UCSD-AML1 (cell line): Measurements from ENCODE around the gene PCP2.

Source experiments
- DNase-seq: peaks from one replicate; lab custom pipeline; 2025; ENCODE audit not compliant: unreplicated experiment; lab: John Stamatoyannopoulos, UW

Gene PCP2

GRCh38 chr19:7662657-7663056 lies 29.1 kb upstream of the PCP2 start:
- no peak for DNase-seq

DNA sequence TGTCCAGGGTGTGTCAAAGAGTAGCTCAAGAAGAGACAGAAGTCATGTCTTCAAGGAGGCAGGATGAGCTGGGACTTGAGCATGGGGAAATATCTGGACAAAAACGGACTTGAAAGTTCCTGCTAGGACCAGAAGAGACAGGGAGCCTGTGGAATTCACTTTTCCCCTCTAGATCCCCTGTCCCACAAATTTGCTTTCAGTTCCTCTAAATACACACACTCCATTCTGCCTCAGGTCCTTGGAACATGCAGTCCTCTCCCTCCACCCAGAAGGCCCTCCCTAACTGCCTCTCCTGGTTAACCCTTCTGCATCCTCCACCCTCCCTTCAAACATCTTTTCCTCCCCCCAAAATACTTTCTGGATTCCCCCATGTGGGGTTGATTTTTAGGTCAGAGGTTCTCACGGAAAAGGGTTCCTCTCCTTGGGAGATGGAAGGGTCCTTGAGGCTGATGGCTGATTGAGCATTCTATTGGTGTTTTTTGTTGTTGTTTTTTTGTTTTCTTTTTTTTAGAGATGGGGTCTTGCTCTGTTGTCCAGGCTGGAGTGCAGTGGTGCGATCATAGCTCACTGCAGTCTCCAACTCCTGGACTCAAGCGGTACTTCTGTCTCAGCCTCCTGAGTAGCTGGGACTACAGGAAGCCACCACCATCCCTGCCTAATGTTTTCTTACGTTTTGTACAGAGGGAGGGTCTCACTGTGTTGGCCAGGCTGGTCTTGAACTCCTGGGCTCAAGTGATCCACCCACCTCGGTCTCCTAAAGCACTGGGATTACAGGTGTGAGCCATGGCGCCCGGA lies 28.4 kb upstream of the PCP2 start:
- no peak for DNase-seq

DNA sequence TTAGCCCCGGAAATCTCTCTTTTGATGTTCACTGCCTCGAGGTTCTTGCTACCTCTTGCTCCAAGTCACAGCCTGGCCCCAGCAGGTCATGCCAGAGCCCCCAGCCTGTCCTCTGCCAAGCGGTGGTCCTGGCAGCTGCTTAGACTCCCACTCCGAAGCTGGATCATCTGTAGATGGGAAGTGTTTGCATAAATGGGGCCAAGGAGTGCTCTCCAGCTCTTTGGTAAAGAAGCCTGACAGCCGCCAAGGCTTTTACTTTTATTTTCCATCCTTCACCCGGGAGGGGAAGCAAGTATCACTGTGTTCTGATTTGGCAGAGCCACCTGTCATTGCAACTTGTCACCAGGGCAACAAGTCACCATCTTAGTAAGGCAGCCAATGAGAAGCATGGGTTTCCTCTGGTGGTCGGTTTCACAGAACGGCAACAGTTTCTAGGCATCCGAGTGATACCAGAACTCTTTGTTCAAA lies 24.7 kb upstream of the PCP2 start:
- no peak for DNase-seq

DNA sequence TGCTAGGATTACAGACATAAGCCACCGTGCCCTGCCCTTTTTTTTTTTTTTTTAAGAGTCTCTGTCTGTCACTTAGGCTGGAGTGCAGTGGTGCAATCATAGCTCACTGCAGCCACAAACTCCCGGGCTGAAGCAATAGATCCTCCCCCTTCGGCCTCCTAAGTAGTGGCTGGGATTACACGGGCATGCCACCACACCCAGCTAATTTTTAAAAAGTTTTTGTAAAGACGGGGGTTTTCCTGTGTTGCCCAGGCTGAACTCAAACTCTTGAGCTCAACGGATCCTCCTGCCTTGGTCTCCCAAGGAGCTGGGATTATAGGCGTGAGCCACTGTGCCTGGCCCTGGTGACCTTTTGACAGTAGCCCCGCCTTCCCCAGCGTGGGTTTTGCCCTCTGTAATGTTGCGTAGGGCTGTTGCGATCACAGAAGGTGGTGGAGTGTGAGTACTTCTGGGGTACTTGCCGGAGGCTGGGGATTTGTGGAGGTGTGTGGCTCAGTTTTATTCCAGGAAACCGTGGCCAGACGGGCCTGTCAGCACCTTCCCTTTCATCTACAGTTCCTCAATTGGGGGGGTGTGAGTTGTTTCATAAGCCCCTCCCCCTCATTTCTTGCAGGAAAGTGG lies 23.7 kb upstream of the PCP2 start:
- peak; percentile 60 for DNase-seq

DNA sequence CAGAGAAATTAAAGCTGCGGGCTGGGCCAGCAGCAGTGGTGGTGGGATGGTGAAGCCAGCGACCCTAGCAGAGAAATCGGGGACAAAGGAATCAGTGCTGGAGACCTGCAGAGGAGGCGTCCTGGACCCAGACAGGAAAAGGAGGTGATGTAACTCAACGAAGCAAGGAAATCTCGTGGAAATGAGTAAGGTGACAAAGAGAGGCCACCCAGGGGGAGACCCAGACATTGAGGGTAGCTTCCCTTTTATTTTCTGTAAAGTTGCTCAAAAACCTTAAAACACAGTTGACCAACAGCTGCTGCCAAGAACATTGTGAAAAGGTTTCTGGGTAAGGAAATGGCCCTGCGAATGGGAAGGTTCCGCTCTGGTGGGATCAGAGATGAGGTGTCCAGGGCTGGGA lies 22.1 kb upstream of the PCP2 start:
- no peak for DNase-seq

GRCh38 chr19:7654401-7654800 lies 20.9 kb upstream of the PCP2 start:
- DNase-seq: no peak

DNA sequence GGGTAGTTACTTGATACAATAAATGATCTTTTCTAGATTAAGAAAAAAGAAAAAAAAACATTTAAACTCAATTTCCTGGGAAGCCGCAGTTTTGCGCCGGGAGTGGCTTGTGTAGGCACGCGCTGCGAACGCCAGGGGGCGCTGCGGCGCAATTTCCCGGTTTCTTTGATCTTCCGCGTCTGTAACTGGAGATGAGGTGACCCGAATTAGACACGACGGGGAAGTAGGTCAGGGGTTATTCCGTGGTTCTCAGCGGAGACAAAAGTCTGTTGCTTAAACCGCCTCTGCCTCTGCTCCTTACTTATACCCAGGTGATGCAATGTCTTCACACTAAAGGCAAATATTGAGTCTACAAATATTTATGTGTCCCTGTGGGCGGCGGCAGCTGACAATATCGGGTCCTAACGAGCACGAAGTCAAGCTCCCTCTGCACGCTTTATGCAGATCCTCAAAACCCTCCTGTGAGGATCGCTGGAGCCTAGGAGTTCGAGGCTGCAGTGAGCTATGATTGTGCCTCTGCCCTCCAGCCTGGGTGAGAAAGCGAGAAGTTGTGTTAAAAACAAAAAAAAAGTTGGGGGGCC lies 18.6 kb upstream of the PCP2 start:
- DNase-seq: peak; percentile 88

DNA sequence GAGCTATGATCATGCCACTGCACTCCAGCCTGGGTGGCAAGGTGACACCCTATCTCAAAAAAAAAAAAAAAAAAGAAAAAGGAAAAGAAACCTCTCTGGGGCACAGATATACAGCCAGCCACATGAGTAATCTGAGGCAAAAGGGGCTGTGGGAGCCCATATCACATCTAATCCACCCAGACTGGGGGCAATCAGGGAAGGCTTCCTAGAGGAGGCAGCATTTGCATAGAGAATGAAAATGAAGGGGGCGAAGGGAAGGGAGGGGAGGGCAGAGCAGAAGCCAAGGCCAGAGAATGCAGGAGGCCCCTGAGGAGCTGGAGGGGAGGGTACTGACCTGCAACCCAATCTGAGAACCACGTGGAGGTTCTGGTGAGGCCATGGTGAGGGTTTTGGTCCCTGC lies 16.6 kb upstream of the PCP2 start:
- DNase-seq: no peak

GRCh38 chr19:7648265-7649014 lies 14.9 kb upstream of the PCP2 start:
- DNase-seq: peak; percentile 32

DNA sequence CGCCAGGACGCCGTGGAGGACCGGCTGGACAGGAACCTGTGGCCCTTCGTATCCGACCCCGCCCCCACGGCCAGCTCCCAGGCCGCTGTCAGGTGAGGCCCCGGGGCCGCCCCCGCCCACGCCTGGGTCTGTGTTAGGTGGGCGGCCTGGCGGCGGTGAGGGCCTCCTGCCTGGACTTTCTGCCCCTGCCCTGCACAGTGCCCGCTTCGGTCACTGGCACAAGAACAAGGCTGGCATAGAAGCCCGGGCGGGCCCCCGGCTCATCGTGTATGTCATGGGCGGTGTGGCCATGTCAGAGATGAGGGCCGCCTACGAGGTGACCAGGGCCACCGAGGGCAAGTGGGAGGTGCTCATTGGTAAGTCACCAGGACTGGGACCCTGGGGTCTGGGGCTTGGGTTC lies 13.6 kb upstream of the PCP2 start:
- DNase-seq: no peak

GRCh38 chr19:7646426-7646700 lies 12.8 kb upstream of the PCP2 start:
- DNase-seq: no peak

DNA sequence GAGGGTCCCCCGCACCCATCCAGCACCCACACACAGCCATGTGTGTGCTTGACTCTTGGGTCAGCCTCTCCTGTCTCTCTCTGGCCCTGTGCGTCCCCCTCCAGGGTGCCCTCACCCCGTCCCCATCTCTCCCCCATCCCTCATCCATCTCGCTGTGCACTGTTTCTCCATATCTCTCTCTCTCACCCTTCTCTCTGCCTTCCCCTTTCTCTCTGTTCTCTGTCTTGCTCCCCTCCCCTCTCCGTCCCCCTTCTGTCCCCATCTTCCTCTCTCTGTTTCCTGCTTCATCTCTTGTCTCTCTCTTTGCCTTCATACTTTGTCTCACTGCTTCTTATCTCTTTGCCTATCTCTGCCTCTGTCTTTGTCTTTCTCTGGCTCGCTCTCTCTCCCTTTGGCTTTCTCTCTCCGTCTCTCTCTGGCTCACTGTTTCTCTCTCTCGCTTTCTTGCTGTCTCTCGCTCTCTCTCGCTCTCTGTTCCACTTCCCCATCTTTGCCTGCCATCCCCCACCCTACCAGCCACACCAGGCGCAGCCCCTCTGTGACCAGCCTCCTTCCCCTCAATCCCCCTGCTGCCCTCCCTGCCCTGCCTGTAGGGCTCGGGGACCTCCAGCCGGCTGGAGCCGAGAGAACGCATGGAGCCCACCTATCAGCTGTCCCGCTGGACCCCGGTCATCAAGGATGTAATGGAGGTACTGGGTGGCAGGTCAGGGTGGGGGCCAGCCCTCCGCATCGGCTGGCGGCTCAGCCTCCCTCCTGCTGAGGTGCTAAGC lies 12.3 kb upstream of the PCP2 start:
- no peak for DNase-seq

GRCh38 chr19:7645163-7645562 lies 11.6 kb upstream of the PCP2 start:
- no peak for DNase-seq

- DNase-seq: no peak
Measured at GRCh38 chr19:7644550-7644877, 11.0 kb upstream of the PCP2 start.

- peak; percentile 30 for DNase-seq
Measured at GRCh38 chr19:7643629-7644549, 10.4 kb upstream of the PCP2 start.

GRCh38 chr19:7643031-7643415 lies 9.5 kb upstream of the PCP2 start:
- no peak for DNase-seq

DNA sequence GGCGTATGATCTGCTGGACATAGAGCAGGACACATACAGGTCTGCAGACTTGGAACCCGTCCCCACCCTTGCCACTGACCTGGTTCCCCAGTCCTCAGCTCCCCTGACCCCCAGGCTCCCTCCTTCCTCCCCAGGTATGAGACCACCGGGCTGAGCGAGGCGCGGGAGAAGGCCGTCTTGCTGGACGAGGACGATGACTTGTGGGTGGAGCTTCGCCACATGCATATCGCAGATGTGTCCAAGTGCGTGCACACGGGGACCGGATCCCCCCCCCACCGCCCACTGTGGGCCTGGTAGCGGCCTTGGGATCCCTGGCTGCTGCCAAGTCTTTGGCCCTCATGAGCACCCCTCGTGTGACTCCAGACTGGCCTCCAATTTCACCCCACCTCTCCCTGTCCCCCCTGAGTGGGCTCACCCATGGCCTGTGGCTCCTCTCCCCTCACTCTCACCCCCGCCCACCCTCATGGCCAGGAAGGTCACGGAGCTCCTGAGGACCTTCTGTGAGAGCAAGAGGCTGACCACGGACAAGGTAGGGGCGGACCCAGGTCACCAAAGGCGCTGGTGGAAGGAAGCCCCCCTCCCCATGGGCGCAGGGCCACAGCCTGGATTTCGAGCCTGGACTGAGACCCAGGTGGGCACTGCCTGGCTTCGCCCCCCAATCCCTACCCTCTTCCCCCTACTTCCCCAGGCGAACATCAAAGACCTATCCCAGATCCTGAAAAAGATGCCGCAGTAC lies 8.9 kb upstream of the PCP2 start:
- DNase-seq: no peak

DNA sequence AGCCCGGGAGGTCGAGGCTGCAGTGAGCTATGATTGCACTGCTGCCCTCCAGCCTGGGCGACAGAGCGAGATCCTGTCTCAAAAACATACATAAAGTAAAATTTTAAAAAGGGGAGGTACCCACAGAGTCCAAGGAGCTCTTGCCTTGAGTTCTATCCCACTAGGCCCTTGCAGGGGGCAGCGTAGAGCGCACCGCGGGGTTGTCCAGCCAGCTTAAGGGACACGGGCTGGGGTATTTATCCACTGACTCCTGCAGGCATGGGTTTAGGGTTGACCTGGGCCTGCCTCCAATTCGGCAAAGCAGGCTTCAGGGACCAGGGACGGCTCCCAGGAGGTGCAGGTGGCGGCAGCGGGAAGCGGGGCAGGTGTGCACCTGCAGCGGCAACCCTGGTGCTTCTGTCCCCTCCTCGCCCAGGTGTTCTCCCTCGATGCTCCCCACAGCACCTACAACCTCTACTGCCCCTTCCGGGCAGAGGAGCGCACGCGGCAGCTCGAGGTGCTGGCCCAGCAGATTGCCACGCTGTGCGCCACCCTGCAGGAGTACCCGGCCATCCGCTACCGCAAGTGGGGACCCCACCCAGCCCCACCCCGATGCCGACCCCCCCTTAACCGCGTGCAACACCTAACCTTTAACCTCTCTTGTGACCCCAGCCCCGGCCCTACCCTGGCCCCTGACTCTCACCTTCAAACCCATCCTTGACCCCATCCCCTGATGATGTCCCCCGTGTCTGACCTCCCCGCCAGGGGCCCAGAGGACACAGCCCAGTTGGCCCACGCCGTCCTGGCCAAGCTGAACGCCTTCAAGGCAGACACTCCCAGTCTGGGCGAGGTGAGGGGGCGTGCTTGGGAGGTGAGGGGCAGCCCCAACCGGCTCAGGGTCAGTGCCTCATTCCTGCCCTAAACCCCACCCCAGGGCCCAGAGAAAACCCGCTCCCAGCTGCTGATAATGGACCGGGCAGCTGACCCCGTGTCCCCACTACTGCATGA lies 8.1 kb upstream of the PCP2 start:
- DNase-seq: peak; percentile 18
